HT-29 (cell line): ENCODE data around the gene PNLDC1. TPM values are rescaled to one million over a fixed set of nuclear protein-coding genes. Genes with fewer than 3 reads are reported as not detected.
A peak's percentile ranks its signal among the peaks of the same experiment; 100 is the strongest.
"Not testable (repeated sequence)": the region's sequence is repeated elsewhere in the genome, so short reads cannot be mapped to it uniquely, and the experiment has no call there.

ENCODE experiments used
- DNase-seq: peaks from one replicate; pipeline ENCODE4 v3.0.0-alpha.2; 2015; ENCODE audit warnings: low spot score
- total RNA-seq: library from RNA; depleted of rRNA; stranded (reverse); fragments of >200 nt; shearing (Covaris generic); gene quantifications from 2 replicates; pipeline ENCODE4 v1.2.3, GENCODE V29; 2014

The PNLDC1 gene
- total RNA-seq, 1 experiment from 2014 or later, result not detected

- no peak for DNase-seq
Measured at GRCh38 chr6:159819098-159819497, 19.0 kb downstream of the PNLDC1 start.

- DNase-seq, result no peak
Measured at GRCh38 chr6:159819932-159820640, 20.0 kb downstream of the PNLDC1 start.

DNA sequence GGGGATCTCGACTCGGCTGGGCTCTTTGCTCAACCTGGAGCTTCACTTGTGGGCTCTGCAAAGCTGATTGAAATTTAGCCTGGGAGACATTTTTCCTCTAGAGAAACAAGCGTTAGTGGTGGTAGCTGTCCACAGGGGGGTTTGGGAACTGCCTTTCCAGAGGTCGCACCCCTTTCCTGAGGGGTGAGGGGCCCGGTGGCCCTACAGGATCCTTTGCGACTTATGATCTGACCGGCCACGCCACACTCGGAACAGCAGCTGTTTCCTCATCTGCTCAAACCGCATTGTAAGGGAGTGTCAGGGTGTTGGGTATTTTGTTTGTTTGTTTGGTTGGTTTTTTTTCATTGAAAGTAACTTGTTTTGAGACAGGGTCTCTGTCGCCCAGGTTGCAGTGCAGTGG is 21.0 kb downstream of the PNLDC1 start:
- DNase-seq, result no peak

DNA sequence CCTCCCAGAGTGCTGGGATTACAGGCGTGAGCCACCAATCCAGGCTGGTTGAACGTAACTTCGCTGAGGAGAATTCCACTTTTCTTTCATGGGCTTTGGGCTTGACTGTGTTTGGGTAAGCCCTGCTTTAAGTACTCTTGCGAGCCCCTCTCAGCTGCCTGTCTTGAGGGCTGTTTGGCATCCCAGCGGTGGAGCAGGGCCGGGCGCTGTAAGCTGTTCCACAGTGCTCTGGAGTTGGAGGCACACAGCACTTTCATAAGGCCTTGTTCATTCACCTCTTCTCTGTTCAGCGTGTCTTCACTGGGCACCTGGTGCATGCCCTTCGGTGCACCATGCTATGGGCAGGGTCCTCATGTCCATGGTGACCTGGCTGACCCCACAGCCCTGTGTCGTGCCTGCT is 21.6 kb downstream of the PNLDC1 start:
- DNase-seq, result no peak

- DNase-seq, result no peak
Measured at GRCh38 chr6:159823953-159824352, 23.9 kb downstream of the PNLDC1 start.

- DNase-seq, result not testable (repeated sequence)
Measured at GRCh38 chr6:159824690-159825089, 24.6 kb downstream of the PNLDC1 start.

DNA sequence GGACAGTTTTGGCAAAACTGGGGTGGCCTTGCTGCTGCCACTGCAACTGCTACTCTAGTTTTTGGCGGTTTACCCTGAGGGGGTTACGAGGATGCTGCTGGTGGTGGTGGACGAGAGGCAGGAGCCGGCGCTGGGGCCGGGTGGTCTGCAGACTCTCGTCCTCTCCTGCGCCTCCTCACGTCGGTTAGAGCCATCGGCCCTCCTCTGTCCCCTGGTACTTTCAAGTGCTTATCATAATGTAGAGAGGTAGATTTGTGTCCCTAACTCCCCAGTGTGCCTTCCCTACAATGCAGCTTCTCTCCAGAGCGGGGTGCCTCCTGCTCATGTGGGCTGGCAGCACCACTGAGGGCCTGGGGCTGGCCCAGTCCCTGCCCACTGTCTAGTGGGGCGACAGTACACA is 25.9 kb downstream of the PNLDC1 start:
- no peak for DNase-seq

DNA sequence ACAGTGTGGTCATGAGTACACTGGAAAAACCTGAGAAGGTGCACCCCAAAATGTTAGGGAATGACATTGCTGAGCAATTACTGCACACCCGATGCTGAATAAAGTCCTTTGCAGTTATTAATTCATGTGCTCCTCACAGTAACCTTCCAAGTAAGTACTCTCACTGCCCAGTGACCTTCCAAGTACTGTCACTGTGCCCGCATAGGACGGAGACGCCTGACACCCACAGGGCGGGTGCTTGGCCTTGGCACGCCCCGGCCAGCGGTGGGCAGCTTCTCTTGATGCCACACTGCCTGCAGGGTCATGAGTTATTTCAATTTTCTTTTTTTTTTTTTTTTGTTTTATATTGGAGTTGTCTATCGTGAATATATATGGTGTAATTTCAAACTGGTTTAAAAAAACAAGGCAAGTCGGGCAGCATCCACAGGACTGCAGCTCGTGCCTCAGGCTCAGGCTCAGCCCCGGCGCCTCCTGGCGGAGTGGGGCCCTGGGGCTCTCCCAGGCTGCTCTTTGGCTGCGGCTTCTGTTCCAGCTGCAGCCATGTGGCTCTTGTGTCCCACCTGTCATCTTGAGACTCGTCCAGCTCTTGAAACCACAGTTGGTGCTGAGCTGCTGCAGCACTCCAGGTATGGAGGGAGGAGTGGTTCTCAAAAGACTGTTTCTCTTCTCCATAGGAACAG is 27.0 kb downstream of the PNLDC1 start:
- no peak for DNase-seq

GRCh38 chr6:159828074-159828473 is 28.0 kb downstream of the PNLDC1 start:
- DNase-seq, result no peak

GRCh38 chr6:159829526-159829925 is 29.4 kb downstream of the PNLDC1 start:
- no peak for DNase-seq

- DNase-seq, result no peak
Measured at GRCh38 chr6:159830501-159831372, 30.7 kb downstream of the PNLDC1 start.

DNA sequence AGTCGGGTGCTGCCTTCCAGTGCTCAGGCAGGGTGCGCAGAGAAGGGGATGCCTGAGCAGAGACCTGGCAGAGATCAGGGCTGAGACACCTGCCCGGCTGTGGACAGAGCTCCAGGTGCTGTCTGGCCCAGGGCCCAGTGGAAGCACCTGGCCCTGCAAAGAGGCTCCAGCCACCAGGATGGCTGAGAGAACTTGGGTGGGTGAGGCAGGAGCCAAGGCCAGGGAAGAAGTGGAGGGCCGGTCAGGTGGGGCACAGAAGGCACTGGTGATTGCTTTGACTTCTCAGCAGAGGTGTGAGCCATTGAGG is 31.2 kb downstream of the PNLDC1 start:
- no peak for DNase-seq

DNA sequence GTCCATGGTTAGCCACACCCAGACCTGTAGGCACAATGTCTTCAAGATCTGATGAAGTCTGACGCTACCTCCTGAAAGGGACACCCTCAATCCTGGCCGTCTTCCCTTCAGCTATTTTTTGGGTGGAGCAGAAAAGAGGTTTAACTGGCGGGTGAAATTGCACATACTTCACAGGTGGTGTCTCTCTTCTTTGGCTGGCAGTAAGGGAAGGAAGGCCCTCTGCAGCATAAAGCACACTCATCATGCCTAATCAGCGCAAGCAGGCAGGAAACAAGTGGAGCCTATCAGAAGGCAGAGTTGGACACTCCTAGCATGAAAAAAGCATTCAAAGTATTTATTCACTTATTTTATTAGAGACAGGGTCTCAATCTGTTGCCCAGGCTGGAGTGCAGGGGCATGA is 32.9 kb downstream of the PNLDC1 start:
- no peak for DNase-seq

- no peak for DNase-seq
Measured at GRCh38 chr6:159833556-159833955, 33.5 kb downstream of the PNLDC1 start.

DNA sequence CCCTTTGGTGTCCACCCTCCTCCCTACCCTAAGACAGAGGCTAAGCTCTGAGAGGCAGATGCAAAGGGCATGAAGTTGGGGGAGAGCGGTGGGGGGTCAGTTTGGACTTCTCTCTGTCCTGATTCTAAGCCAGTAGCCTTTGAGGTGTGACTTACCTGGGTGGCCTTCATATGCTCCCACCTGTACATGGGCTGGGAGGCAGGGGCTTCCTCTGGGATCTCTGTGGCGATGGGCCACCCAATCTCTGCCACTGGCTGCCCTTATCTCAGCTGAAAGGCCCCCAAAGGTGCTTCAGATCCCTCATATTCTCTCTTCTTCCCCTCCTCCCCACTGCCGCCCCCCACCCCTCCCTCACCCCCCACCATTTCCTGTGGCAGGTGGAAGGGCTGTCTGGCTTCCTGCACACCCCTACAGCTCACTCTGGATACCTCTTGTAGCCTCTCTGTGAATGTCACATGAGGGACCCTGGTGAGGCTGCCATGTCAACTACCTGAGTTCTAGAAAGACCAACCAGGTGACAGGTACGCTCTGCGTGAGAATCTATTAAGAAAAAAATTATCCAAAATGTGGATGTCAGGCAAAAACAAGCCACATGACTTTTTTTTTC is 34.0 kb downstream of the PNLDC1 start:
- DNase-seq, result no peak

DNA sequence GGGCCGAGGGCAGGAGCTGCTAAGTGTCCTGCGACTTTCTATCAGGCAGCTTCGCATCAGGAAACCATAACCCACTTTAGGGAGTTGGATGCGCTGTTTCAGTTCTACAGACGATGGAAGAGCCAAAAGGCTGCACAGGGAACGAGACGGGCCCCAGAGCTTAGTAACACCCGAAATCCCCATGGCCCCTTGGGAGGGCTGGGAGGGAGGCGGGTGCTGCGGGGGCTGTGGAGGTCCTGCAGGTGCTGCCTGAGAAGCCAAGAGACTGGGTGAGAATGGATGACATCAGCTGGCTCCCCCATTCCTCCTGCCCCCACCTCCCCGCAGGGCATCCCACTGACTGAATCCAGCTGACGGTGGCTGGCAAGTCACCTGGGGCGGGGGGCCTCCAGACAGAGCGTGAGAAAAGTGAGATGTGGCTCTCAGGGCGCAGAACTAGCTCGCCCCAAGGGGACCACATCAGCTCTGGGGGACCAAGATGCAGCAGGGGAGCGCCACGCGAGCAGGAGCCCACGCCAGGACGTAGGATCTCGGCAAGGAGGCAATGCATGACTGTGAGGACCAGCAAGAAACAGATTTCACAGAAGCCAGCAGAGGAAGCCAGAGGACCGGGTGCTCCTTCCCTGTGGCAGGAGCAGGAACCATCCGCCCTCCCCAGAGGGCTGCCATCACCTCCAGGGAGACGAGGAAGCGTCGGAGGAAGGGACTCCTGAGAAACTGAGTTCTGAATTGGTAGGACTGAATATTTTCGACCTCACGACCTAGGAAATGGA is 36.8 kb downstream of the PNLDC1 start:
- no peak for DNase-seq

DNA sequence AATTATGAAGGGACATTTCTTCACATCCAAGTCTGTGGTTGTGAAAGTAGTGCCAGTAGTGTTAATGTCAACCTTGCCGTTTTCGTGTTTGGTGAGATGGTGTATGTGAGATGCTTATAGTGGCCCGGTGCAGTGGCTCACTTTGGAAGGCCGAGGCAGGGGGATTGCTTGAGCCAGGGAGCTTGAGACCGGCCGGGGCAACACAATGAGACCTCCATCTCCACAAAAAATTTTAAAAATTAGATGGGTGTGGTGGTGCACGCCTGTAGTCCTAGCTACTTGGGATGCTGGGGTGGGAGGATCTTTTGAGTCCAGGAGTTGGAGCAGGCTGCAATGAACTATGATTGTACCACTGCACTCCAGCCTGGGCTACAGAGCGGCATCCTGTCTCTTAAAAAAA is 37.4 kb downstream of the PNLDC1 start:
- DNase-seq, result no peak

DNA sequence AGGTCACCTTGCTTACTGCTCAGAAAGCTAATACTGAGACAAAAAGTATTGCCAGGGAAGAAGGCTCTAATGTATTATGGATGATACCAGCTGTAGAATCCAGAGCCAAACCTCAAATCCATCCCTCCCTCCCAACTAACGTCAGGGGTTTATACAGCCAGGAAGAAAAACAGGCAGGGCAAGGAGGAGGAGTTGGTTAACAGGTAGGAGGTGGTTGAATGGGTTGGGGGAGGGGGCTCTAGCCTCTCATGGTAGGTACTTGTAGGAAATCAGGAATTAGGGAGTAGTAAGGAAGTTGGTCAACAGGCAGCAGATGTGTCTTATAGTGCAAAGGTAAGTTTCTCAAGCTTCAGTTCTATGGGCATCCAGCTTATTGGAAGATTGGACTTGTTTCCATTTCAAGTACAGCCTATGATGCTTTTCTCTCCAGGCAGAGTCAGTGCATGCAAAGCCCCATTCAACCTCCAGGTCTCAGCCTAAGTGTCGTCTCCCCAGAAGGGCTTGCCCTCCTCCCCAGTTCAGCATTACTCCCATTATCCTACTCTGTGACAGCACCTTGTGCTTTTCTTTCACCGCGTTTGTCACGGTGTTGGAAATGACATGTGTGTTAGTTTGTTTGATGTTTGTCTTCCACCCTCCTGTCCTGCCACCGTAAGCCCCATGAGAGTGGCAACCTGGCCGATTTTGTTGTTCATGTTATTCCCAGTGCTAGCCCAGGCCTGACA is 38.1 kb downstream of the PNLDC1 start:
- DNase-seq, result no peak

DNA sequence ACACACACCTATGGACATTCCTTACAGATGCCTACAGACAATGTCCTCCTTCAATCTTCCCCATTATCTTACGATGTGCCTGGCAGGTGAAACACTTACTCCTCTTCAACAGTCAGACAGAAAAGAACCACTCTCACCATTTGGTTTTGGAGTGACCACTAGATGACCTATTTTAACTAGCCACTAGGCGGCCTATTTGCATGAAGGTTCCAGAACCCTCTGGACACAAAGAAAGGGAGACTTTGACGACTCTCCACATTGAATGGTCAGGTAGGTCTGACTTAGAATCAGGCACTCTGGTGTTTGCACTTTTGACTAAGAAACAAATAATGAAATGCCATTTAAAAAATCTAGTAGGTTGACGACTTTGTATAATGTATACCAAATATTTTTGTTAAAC is 42.0 kb downstream of the PNLDC1 start:
- DNase-seq, result peak; percentile 54

- DNase-seq, result no peak
Measured at GRCh38 chr6:159844737-159845645, 44.9 kb downstream of the PNLDC1 start.
